K562 (cell line): ENCODE data around the gene ACSL5. TPM values are rescaled to one million over a fixed set of nuclear protein-coding genes. Genes with fewer than 3 reads are reported as not detected.

Source experiments
- CEBPB ChIP-seq: fragments of 450-650 bp; IDR thresholded peaks from 2 replicates; pipeline ENCODE4 v1.6.1; 2016; ENCODE audit warnings: missing genetic modification characterization, missing compliant biosample characterization
- HDAC8 ChIP-seq: fragments of 450-650 bp; IDR thresholded peaks from 2 replicates; pipeline ENCODE4 v1.6.1; 2016; ENCODE audit warnings: mild to moderate bottlenecking, missing genetic modification characterization, moderate library complexity, missing compliant biosample characterization
- HNRNPLL ChIP-seq: fragments of 200-400 bp; formaldehyde crosslinking; IDR thresholded peaks from 2 replicates; pipeline ENCODE4 v1.6.1; 2017; ENCODE audit warnings: low read length, low read depth, mild to moderate bottlenecking; ENCODE audit not compliant: poor library complexity, severe bottlenecking
- KDM5B ChIP-seq: fragments of 200-600 bp; sonication (generic); IDR thresholded peaks from 2 replicates; pipeline ENCODE4 v1.6.1; 2012; ENCODE audit warnings: low read depth, mild to moderate bottlenecking, moderate library complexity, low read length, control low read depth, inconsistent platforms; ENCODE audit not compliant: insufficient replicate concordance
- MTA1 ChIP-seq: fragments of 450-650 bp; IDR thresholded peaks from 2 replicates; pipeline ENCODE4 v1.6.1; 2017; ENCODE audit warnings: borderline replicate concordance
- NR2C2 ChIP-seq, 2 experiments: fragments of 200-800 bp in 1 of 2; sonication (Bioruptor generic) in 1 of 2; sonication (generic) in 1 of 2; formaldehyde crosslinking in 1 of 2; IDR thresholded peaks; 2 replicates each; pipeline versions ENCODE4 v1.6.1 to v1.8.0; 2016 to 2022; ENCODE audit warnings: mild to moderate bottlenecking in 1 of 2, missing compliant biosample characterization in 1 of 2, missing genetic modification characterization in 1 of 2, missing genetic modification reagents in 1 of 2
- RBM39 ChIP-seq: fragments of 200-400 bp; formaldehyde crosslinking; optimal IDR thresholded peaks from 2 replicates; pipeline ENCODE3; 2018; ENCODE audit warnings: low read depth, low read length
- RUNX1 ChIP-seq: sonication (generic); IDR thresholded peaks from 2 replicates; pipeline ENCODE4 v1.6.1; 2016; ENCODE audit warnings: antibody characterized with exemption, low read depth
- TBL1XR1 ChIP-seq, 2 experiments: IDR thresholded peaks; 2 replicates each; pipeline ENCODE4 v1.6.1; 2012; ENCODE audit warnings: improper control_type of control experiment in 2 of 2, low read length in 2 of 2, mild to moderate bottlenecking in 1 of 2
- YY1 ChIP-seq, 3 experiments: IDR thresholded peaks; 2 replicates each; pipeline ENCODE4 v1.6.1; 2011; ENCODE audit warnings: low read length in 2 of 3, mild to moderate bottlenecking in 2 of 3, moderate library complexity in 2 of 3, borderline replicate concordance in 1 of 3, control low read depth in 1 of 3, low read depth in 1 of 3; ENCODE audit not compliant: insufficient read depth in 3 of 3, insufficient replicate concordance in 2 of 3, control insufficient read depth in 1 of 3, insufficient read length in 1 of 3; ENCODE audit errors: extremely low read depth in 1 of 3
- ZNF316 ChIP-seq: fragments of 450-650 bp; IDR thresholded peaks from 2 replicates; pipeline ENCODE4 v1.6.1; 2016
- ZZZ3 ChIP-seq: fragments of 450-650 bp; IDR thresholded peaks from 2 replicates; pipeline ENCODE4 v1.6.1; 2016; ENCODE audit warnings: antibody characterized with exemption, mild to moderate bottlenecking, moderate library complexity
- polyA plus RNA-seq, 8 experiments: library from polyadenylated mRNA; depleted of rRNA in 4 of 8; stranded (reverse) in 5 of 8; unstranded in 3 of 8; fragments of >200 nt; fragmentation: Nextera tagmentation in 2 of 8; fragmentation: Illumina TruSeq in 1 of 8; extraction: Ambion mirVana in 2 of 8; extraction: Trizol in 1 of 8; gene quantifications; 2 replicates each; pipeline versions ENCODE4 v1.2.1 to v1.2.3, GENCODE V29; 2011 to 2014; ENCODE audit warnings: inconsistent platforms in 1 of 8, missing spikeins in 1 of 8
- total RNA-seq, 7 experiments: library from RNA; depleted of rRNA in 6 of 7; stranded (reverse); fragments of >200 nt in 6 of 7; fragmentation: Illumina TruSeq in 2 of 7; extraction: Trizol in 2 of 7; gene quantifications; 2 replicates each; pipeline versions ENCODE4 v1.2.1 to v1.2.3, GENCODE V29; 2011 to 2021; ENCODE audit warnings: low replicate concordance in 1 of 7
- TF ChIP-seq, protein P1 (sequence below): fragments of 250-450 bp; sonication (Bioruptor Pico); IDR thresholded peaks from 2 replicates; pipeline ENCODE4 v1.6.1; 2021; ENCODE audit warnings: mild to moderate bottlenecking
- TF ChIP-seq, protein P2 (sequence below), 2 experiments: fragments of 450-650 bp in 1 of 2; sonication (generic) in 1 of 2; formaldehyde crosslinking in 1 of 2; IDR thresholded peaks; 2 replicates each; pipeline versions ENCODE4 v1.7.1 to v1.9.0; 2016 to 2022; ENCODE audit warnings: inconsistent platforms in 1 of 2, mild to moderate bottlenecking in 1 of 2, missing genetic modification reagents in 1 of 2
- TF ChIP-seq, protein P3 (sequence below): fragments of 250-450 bp; sonication (Bioruptor Pico); IDR thresholded peaks from 2 replicates; pipeline ENCODE4 v1.9.0; 2021; ENCODE audit warnings: mild to moderate bottlenecking, inconsistent platforms

ACSL5 gene
- total and polyA plus RNA-seq, 9 of the 15 experiments (the other 6 are each of a cell fraction or from before 2014, with no cell fraction given), result 0.19 to 1.4 (median 0.55) TPM

DNA sequence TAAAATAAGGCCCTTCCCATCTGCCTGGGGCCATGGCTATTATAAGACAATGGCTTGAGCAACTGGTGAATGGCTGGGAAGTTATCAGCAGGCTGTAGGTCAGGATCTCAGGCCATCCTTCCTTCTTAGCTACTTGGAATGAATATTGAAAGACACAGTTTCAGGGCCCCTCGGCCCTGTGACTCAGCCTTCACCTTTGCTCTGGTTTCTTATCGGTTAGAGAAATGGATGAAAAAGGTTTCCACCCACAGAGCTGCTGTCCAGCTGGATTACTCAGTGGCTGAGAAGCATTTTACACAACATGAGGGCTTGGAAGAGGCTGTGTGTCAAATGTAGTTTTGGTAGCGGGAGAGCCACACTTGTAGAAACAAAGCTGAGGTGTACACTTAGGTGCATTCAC, 9.4 kb downstream of the ACSL5 start (continued):
- TF ChIP-seq RBM39 (no peak), YY1 (IDR thresholded peaks at IDR 0.05; ENCODE audit: borderline replicate concordance in 1 of 3, control insufficient read depth in 1 of 3, extremely low read depth in 1 of 3, insufficient read depth in 3 of 3, insufficient read length in 1 of 3, insufficient replicate concordance in 2 of 3, low read depth in 1 of 3, low read length in 2 of 3) (peak in 1 of 3 experiments; percentile 39), CEBPB (tag) (peak; percentile 32; the same call in 1 of the 2 replicates), HDAC8 (tag) (no peak), ZNF316 (no peak), HNRNPLL (no peak), RUNX1 (no peak), MTA1 (no peak), ZZZ3 (no peak), KDM5B (no peak), NR2C2 (CRISPR knock-in tag; IDR thresholded peaks at IDR 0.05) (no peak), NR2C2 (tag; IDR thresholded peaks at IDR 0.05) (peak; percentile 62; the same call in 1 of the 2 replicates), TBL1XR1 (IDR thresholded peaks at IDR 0.05; ENCODE audit: low read length in 2 of 2) (0 out of 4 replicates have a peak, but pooled peaks of 1 of the 2 experiments have one; percentile 27)
- TF ChIP-seq, protein P1, sequence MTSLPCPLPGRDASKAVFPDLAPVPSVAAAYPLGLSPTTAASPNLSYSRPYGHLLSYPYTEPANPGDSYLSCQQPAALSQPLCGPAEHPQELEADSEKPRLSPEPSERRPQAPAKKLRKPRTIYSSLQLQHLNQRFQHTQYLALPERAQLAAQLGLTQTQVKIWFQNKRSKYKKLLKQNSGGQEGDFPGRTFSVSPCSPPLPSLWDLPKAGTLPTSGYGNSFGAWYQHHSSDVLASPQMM (CRISPR knock-in tag), result no peak
- TF ChIP-seq, protein P2, sequence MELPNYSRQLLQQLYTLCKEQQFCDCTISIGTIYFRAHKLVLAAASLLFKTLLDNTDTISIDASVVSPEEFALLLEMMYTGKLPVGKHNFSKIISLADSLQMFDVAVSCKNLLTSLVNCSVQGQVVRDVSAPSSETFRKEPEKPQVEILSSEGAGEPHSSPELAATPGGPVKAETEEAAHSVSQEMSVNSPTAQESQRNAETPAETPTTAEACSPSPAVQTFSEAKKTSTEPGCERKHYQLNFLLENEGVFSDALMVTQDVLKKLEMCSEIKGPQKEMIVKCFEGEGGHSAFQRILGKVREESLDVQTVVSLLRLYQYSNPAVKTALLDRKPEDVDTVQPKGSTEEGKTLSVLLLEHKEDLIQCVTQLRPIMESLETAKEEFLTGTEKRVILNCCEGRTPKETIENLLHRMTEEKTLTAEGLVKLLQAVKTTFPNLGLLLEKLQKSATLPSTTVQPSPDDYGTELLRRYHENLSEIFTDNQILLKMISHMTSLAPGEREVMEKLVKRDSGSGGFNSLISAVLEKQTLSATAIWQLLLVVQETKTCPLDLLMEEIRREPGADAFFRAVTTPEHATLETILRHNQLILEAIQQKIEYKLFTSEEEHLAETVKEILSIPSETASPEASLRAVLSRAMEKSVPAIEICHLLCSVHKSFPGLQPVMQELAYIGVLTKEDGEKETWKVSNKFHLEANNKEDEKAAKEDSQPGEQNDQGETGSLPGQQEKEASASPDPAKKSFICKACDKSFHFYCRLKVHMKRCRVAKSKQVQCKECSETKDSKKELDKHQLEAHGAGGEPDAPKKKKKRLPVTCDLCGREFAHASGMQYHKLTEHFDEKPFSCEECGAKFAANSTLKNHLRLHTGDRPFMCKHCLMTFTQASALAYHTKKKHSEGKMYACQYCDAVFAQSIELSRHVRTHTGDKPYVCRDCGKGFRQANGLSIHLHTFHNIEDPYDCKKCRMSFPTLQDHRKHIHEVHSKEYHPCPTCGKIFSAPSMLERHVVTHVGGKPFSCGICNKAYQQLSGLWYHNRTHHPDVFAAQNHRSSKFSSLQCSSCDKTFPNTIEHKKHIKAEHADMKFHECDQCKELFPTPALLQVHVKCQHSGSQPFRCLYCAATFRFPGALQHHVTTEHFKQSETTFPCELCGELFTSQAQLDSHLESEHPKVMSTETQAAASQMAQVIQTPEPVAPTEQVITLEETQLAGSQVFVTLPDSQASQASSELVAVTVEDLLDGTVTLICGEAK (IDR thresholded peaks at IDR 0.05), result no peak
- TF ChIP-seq, protein P2 (CRISPR knock-in tag; IDR thresholded peaks at IDR 0.05), result no peak
- TF ChIP-seq, protein P3, sequence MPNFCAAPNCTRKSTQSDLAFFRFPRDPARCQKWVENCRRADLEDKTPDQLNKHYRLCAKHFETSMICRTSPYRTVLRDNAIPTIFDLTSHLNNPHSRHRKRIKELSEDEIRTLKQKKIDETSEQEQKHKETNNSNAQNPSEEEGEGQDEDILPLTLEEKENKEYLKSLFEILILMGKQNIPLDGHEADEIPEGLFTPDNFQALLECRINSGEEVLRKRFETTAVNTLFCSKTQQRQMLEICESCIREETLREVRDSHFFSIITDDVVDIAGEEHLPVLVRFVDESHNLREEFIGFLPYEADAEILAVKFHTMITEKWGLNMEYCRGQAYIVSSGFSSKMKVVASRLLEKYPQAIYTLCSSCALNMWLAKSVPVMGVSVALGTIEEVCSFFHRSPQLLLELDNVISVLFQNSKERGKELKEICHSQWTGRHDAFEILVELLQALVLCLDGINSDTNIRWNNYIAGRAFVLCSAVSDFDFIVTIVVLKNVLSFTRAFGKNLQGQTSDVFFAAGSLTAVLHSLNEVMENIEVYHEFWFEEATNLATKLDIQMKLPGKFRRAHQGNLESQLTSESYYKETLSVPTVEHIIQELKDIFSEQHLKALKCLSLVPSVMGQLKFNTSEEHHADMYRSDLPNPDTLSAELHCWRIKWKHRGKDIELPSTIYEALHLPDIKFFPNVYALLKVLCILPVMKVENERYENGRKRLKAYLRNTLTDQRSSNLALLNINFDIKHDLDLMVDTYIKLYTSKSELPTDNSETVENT, result no peak
